Panc1 (cell line): ENCODE measurements around the gene EXOC6B. TPM values are rescaled to one million over a fixed set of nuclear protein-coding genes. Genes with fewer than 3 reads are reported as not detected.

Source experiments
- ATAC-seq: fragments of 200-7000 bp; cut with Tn5 transposase; 2 replicates; pipeline ENCODE4 v1.9.1; 2020; ENCODE audit warnings: mild to moderate bottlenecking, moderate library complexity
- BruUV-seq: library from RNA; stranded (reverse); fragments of 400-500 nt; replicated peaks from 2 replicates; lab custom pipeline; 2021; lab: Mats Ljungman, UMichigan
- CTCF ChIA-PET: fragments of 300-600 bp; sonication (Branson Sonifier 250); formaldehyde crosslinking; loops from one replicate; lab custom pipeline; 2022; ENCODE audit warnings: antibody characterized with exemption; lab: Charles Lee
- POLR2A ChIA-PET: fragments of 300-600 bp; sonication (Branson Sonifier 250); formaldehyde crosslinking; loops from one replicate; lab custom pipeline; 2022; ENCODE audit warnings: antibody characterized with exemption; lab: Charles Lee
- DNase-seq: peaks from one replicate; pipeline ENCODE4 v3.0.0-alpha.2; 2010; ENCODE audit warnings: low read depth, low spot score
- H3K27ac ChIP-seq: 2 replicates; pipeline ENCODE4 v1.5.1; 2011; ENCODE audit warnings: mild to moderate bottlenecking, low read length, inconsistent platforms
- H3K27me3 ChIP-seq: fragments of 200-500 bp; sonication (Bioruptor generic); 2 replicates; pipeline ENCODE4 v1.6.0; 2014; ENCODE audit warnings: low read length, inconsistent platforms; ENCODE audit not compliant: control insufficient read depth, insufficient read depth
- H3K36me3 ChIP-seq: fragments of 200-500 bp; sonication (Bioruptor generic); 2 replicates; pipeline ENCODE4 v1.5.1; 2014; ENCODE audit warnings: inconsistent platforms, mild to moderate bottlenecking, low read length, moderate library complexity; ENCODE audit not compliant: control insufficient read depth, insufficient read depth
- H3K4me1 ChIP-seq: 2 replicates; pipeline ENCODE4 v1.5.1; 2011; ENCODE audit warnings: inconsistent platforms, mild to moderate bottlenecking, low read length, moderate library complexity; ENCODE audit not compliant: control insufficient read depth, insufficient read depth
- H3K4me3 ChIP-seq, 2 experiments: 2 replicates each; pipeline ENCODE4 v1.5.1; 2011 to 2012; ENCODE audit warnings: low read depth in 2 of 2, low read length in 2 of 2, mild to moderate bottlenecking in 2 of 2, inconsistent platforms in 1 of 2, moderate library complexity in 1 of 2
- H3K9me3 ChIP-seq: fragments of 200-500 bp; sonication (Bioruptor generic); 2 replicates; pipeline ENCODE4 v1.5.1; 2014; ENCODE audit warnings: low read depth, mild to moderate bottlenecking, inconsistent platforms, low read length, moderate library complexity; ENCODE audit not compliant: control insufficient read depth, insufficient read depth
- POLR2AphosphoS5 ChIP-seq: IDR thresholded peaks from 2 replicates; pipeline ENCODE4 v1.6.1; 2012; ENCODE audit warnings: mild to moderate bottlenecking, low read depth, low read length, moderate library complexity
- SIN3A ChIP-seq: IDR thresholded peaks from 2 replicates; pipeline ENCODE4 v1.6.1; 2012; ENCODE audit warnings: low read depth, mild to moderate bottlenecking, low read length, moderate library complexity, borderline replicate concordance; ENCODE audit not compliant: insufficient read depth
- TCF7L2 ChIP-seq: IDR thresholded peaks from 2 replicates; pipeline ENCODE4 v1.6.1; 2011; ENCODE audit warnings: mild to moderate bottlenecking, low read depth, low read length, inconsistent platforms
- in situ Hi-C: cut with HindIII; loops from 2 replicates; pipeline ENCODE4 v1.10.0; 2016; ENCODE audit warnings: low sequenced_read_pairs, low pct_unique_long_range_greater_than_20kb
- intact Hi-C: fragments of 100-400 bp; cut with micrococcal nuclease; formaldehyde crosslinking; loops from one replicate; pipeline ENCODE4 v1.10.0; 2022; ENCODE audit not compliant: unreplicated experiment
- total RNA-seq: library from RNA; stranded (reverse); gene quantifications from one replicate; pipeline ENCODE4 v1.2.1, GENCODE V29; 2021; ENCODE audit not compliant: unreplicated experiment
- TF ChIP-seq, protein P1 (sequence below): fragments of 450-650 bp; IDR thresholded peaks from 2 replicates; pipeline ENCODE4 v1.5.1; 2017; ENCODE audit warnings: mild to moderate bottlenecking
- TF ChIP-seq, protein P2 (sequence below), 2 experiments: IDR thresholded peaks; 2 replicates each; pipeline ENCODE4 v1.6.1; 2011 to 2012; ENCODE audit warnings: low read depth in 2 of 2, control low read depth in 1 of 2, low read length in 1 of 2, mild to moderate bottlenecking in 1 of 2, moderate library complexity in 1 of 2; ENCODE audit not compliant: insufficient read depth in 1 of 2

The EXOC6B gene
- total RNA-seq, 1 experiment from 2014 or later, result 23.2 TPM

DNA sequence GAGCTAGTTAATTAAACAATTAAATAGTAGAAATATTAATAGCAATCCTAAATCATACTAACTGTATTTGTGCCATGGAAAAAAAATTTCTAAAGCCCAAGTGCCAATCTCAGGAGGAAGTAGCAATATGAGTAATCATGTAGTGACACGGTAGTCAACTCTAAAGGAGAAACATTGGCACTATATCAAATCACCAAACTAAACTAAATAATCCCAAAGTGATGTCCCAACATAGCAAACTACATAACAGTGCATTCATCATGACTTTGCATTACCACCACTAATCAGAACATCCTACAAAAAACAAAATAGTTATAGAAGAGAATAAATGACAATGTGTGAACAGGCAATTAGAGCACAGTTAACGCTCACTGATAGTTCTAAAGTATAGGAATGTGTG is 195.1 kb downstream of the EXOC6B start:
- BruUV-seq, result no TSS peak

DNA sequence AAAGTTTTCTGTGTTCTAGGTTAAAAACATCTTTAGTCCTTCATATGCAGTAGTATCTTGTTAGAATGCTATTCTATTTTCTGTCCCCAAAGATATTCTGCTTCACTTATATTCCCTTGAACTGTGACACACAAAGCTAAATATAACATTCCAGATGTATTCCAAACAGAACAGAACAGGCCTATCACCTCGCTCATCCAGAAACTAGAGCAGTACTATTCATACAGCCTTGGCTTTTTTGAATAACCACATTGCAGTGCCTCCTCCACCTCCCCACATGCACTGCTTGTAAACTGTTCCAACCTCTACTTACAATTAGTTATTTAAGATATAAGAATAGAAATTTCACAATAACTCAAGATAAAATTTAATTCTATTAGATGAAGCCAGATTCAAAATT is 196.8 kb downstream of the EXOC6B start:
- in situ Hi-C loops (no loop called here), intact Hi-C loops (no loop called here)
- ChIA-PET POLR2A (no interaction called here), CTCF (no interaction called here)
- TF ChIP-seq, protein P1, sequence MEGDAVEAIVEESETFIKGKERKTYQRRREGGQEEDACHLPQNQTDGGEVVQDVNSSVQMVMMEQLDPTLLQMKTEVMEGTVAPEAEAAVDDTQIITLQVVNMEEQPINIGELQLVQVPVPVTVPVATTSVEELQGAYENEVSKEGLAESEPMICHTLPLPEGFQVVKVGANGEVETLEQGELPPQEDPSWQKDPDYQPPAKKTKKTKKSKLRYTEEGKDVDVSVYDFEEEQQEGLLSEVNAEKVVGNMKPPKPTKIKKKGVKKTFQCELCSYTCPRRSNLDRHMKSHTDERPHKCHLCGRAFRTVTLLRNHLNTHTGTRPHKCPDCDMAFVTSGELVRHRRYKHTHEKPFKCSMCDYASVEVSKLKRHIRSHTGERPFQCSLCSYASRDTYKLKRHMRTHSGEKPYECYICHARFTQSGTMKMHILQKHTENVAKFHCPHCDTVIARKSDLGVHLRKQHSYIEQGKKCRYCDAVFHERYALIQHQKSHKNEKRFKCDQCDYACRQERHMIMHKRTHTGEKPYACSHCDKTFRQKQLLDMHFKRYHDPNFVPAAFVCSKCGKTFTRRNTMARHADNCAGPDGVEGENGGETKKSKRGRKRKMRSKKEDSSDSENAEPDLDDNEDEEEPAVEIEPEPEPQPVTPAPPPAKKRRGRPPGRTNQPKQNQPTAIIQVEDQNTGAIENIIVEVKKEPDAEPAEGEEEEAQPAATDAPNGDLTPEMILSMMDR, result no peak
- TF ChIP-seq TCF7L2 (no peak), POLR2AphosphoS5 (no peak), SIN3A (no peak)
- TF ChIP-seq, protein P2, sequence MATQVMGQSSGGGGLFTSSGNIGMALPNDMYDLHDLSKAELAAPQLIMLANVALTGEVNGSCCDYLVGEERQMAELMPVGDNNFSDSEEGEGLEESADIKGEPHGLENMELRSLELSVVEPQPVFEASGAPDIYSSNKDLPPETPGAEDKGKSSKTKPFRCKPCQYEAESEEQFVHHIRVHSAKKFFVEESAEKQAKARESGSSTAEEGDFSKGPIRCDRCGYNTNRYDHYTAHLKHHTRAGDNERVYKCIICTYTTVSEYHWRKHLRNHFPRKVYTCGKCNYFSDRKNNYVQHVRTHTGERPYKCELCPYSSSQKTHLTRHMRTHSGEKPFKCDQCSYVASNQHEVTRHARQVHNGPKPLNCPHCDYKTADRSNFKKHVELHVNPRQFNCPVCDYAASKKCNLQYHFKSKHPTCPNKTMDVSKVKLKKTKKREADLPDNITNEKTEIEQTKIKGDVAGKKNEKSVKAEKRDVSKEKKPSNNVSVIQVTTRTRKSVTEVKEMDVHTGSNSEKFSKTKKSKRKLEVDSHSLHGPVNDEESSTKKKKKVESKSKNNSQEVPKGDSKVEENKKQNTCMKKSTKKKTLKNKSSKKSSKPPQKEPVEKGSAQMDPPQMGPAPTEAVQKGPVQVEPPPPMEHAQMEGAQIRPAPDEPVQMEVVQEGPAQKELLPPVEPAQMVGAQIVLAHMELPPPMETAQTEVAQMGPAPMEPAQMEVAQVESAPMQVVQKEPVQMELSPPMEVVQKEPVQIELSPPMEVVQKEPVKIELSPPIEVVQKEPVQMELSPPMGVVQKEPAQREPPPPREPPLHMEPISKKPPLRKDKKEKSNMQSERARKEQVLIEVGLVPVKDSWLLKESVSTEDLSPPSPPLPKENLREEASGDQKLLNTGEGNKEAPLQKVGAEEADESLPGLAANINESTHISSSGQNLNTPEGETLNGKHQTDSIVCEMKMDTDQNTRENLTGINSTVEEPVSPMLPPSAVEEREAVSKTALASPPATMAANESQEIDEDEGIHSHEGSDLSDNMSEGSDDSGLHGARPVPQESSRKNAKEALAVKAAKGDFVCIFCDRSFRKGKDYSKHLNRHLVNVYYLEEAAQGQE (IDR thresholded peaks at IDR 0.05; ENCODE audit: insufficient read depth in 1 of 2, low read depth in 2 of 2, low read length in 1 of 2), result no peak
- Histone ChIP-seq H3K9me3 (no peaks in the 10 kb centered on the region), H3K36me3 (no peaks in the 10 kb centered on the region), H3K27me3 (no peaks in the 10 kb centered on the region), H3K4me3 (no peak overlapping the region), H3K4me1 (no peaks in the 10 kb centered on the region), H3K27ac (no peak overlapping the region)
- ATAC-seq (no peak), DNase-seq (no peak)
- BruUV-seq, result no TSS peak

More for the DNA sequence above, 195.1 kb downstream of the EXOC6B start:
- intact Hi-C loops, result no loop called here
- Histone ChIP-seq H3K27me3 (no peaks in the 10 kb centered on the region), H3K27ac (no peak overlapping the region), H3K4me3 (no peak overlapping the region), H3K9me3 (no peaks in the 10 kb centered on the region), H3K36me3 (no peaks in the 10 kb centered on the region), H3K4me1 (no peaks in the 10 kb centered on the region)
- POLR2A ChIA-PET, result no interaction called here
- no peak for ATAC-seq
- no peak for DNase-seq
- CTCF ChIA-PET, result interaction anchor here (0.5 kb wide), 1 partner anchor 31 kb away, joined by 3 read pairs; no protein-coding TSS in a partner anchor
- no peak for TF ChIP-seq TCF7L2
- TF ChIP-seq POLR2AphosphoS5, result no peak
- TF ChIP-seq, protein P1, result no peak
- TF ChIP-seq SIN3A, result no peak
- TF ChIP-seq, protein P2 (IDR thresholded peaks at IDR 0.05; ENCODE audit: insufficient read depth in 1 of 2, low read depth in 2 of 2, low read length in 1 of 2), result no peak
- in situ Hi-C loops, result no loop called here
